Esophagus squamous epithelium (tissue), 5 donors: ENCODE measurements around the gene GALNS. TPM values are rescaled to one million over a fixed set of nuclear protein-coding genes. Genes with fewer than 3 reads are reported as not detected.

Experiments used
- DNase-seq: peaks from one replicate; lab custom pipeline; 2025; lab: John Stamatoyannopoulos, UW
- H3K27ac ChIP-seq, 4 donors: fragments of 200-600 bp; sonication (generic); one replicate each; pipeline ENCODE4 v1.5.1; 2016 to 2019; ENCODE audit warnings: mild to moderate bottlenecking in 1 of 4
- H3K27me3 ChIP-seq, 4 donors: fragments of 200-600 bp; sonication (generic); 1 replicate in 3 of 4; 2 replicates in 1 of 4; pipeline versions ENCODE4 v1.5.1 to v1.6.0; 2017 to 2021; ENCODE audit warnings: antibody characterized with exemption in 1 of 4
- H3K36me3 ChIP-seq, 3 donors: fragments of 200-600 bp; sonication (generic); one replicate each; pipeline ENCODE4 v1.5.1; 2016 to 2019
- H3K4me1 ChIP-seq, 3 donors: fragments of 200-600 bp; sonication (generic); one replicate each; pipeline ENCODE4 v1.5.1; 2017 to 2019
- H3K4me3 ChIP-seq, 4 donors: fragments of 200-600 bp; sonication (generic); 1 replicate in 3 of 4; 2 replicates in 1 of 4; pipeline ENCODE4 v1.5.1; 2016 to 2019; ENCODE audit warnings: mild to moderate bottlenecking in 2 of 4, moderate library complexity in 1 of 4
- H3K9me3 ChIP-seq, 3 donors: fragments of 200-600 bp; sonication (generic); one replicate each; pipeline ENCODE4 v1.5.1; 2016 to 2019
- CTCF ChIP-seq, 6 experiments: fragments of 450-650 bp in 4 of 6; fragments of 200-600 bp in 2 of 6; sonication (generic) in 2 of 6; IDR thresholded peaks; one replicate each; pipeline ENCODE4 v1.5.1; 2016 to 2019; ENCODE audit warnings: antibody characterized with exemption in 6 of 6, mild to moderate bottlenecking in 4 of 6, moderate library complexity in 4 of 6
- POLR2A ChIP-seq, 4 donors: fragments of 450-650 bp; IDR thresholded peaks; one replicate each; pipeline ENCODE4 v1.6.1; 2017; ENCODE audit warnings: antibody characterized with exemption in 4 of 4, mild to moderate bottlenecking in 4 of 4, moderate library complexity in 3 of 4
- WGBS, 2 donors: methylation state at CpG; one replicate each; pipeline ENCODE4 v1.1.5; 2018; 5-methylcytosine and 5-hydroxymethylcytosine counted together
- intact Hi-C: fragments of 100-400 bp; cut with DNase I; formaldehyde crosslinking; loops from one replicate; pipeline ENCODE4 v1.15.0; 2022
- total RNA-seq, 4 donors: library from RNA; depleted of rRNA; stranded (reverse); fragments of >200 nt; gene quantifications; one replicate each; pipeline ENCODE4 v1.1.0, GENCODE V29; 2016
- donor health status: DM: yes; HTN: yes; CAD: no.

Gene GALNS
- total RNA-seq, 4 donors from 2014 or later, result 9.5 to 24.2 (median 20.5) TPM

DNA sequence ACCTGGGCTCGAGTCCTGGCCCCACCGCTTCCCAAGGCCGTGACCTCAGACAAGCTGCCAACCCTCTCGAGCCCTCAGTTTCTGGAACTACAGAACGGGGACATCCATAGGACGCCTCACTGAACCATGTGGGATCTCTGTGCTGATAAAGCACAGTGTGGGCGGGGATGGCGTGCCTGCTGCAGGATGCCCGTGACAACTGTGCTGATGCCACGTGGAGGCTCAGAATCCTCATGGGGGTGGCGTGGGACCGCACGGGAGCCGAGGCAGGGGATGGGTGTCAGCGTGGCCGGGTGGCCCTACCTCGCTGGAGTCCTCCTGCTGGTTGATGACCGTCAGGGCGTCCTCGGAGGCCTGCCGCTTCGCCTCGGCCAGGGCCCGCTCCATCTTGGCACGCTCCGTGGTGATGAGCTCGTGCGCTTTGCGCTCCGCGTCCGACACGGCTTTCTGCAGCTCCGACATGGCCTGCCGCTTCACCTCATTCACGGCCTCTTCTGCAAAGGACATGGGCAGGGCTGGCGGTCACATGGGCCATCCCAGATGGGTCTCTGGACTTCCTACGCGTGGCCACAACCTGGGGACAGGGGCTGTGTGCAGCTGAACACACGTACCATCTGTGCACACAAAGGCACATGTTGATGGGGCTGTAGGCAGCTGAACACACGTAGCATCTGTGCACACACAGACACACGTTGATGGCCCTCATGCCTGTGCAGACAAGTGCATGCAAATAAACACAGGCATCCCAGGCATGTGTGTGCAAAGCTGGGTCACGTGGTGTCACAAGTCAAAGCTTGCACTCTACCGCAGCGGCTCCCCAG, 22.4 kb upstream of the GALNS start:
- intact Hi-C loops, result no loop called here
- Histone ChIP-seq H3K27ac (no peak overlapping the region), H3K4me3 (no peak overlapping the region), H3K27me3 (peaks cover 0 to 29% (median 0%) of the 10 kb centered on the region in 4 donors), H3K36me3 (peaks cover 0 to 55% (median 5%) of the 10 kb centered on the region in 3 donors), H3K9me3 (no peaks in the 10 kb centered on the region), H3K4me1 (peaks cover 17 to 43% (median 17%) of the 10 kb centered on the region in 3 donors)
- TF ChIP-seq CTCF (IDR thresholded peaks at IDR 0.05), result no peak
- no peak for DNase-seq
- WGBS, 2 donors, result 66 to 89% methylated on average over 4 to 37 of the region's 45 CpGs

- no peak overlapping the region for H3K27ac ChIP-seq
- peaks cover 0 to 47% (median 5%) of the 10 kb centered on the region in 3 donors for H3K36me3 ChIP-seq
- WGBS, 2 donors, result 100% methylated on average over 5 of the region's 20 CpGs; no CpG with 5 or more reads in 1 of the 2 donors
- no peaks in the 10 kb centered on the region for H3K9me3 ChIP-seq
- H3K4me1 ChIP-seq, result peaks cover 17 to 43% (median 17%) of the 10 kb centered on the region in 3 donors
- no peak for DNase-seq
- peaks cover 0 to 33% (median 0%) of the 10 kb centered on the region in 4 donors for H3K27me3 ChIP-seq
- H3K4me3 ChIP-seq, result no peak overlapping the region
- intact Hi-C loops, result no loop called here
- TF ChIP-seq CTCF (IDR thresholded peaks at IDR 0.05) (no peak), POLR2A (IDR thresholded peaks at IDR 0.05) (no peak)
Measured at GRCh38 chr16:88878356-88878755, 21.6 kb upstream of the GALNS start.

DNA sequence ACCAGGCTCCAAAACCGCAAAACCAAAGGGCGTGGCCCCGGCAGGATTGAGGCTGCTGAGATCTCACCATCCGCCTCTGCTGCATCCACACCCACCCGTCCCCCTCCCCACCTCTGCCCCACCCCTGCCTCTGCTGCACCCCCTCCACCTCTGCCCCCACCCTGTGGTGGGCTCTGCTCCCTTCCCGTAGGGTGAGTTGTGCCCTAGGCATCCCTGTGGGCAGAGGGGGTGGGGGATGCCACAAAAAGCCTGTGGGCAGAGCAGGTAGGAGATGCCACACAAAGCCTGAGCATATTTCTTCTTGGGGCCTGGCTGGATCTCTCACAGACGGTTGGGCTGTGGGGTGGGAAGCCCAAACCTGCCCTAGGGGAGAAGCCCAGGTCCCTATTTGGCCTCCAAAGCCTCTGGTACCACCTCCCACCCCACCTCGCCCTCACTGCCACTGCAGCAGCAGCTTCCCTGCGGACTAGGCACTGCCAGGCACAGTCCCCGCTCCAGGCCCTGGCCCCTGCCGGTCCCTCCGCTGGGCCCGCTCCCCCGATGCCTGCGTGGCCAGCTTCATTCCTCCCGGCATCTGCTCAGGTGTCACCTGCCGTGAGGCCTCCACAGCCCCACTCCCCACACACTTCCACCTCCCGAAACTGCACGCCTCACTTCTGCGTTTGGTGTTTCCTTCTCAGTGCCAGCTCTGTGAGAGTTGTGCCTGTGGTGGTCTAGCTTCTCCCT, 21.0 kb upstream of the GALNS start:
- 89 to 94% methylated on average over 12 to 14 of the region's 20 CpGs for whole genome bisulfite sequencing, 2 donors
- DNase-seq, result no peak
- H3K9me3 ChIP-seq, result no peaks in the 10 kb centered on the region
- H3K27ac ChIP-seq, result no peak overlapping the region
- no peak overlapping the region for H3K4me3 ChIP-seq
- peaks cover 0 to 41% (median 5%) of the 10 kb centered on the region in 3 donors for H3K36me3 ChIP-seq
- intact Hi-C loops, result no loop called here
- H3K27me3 ChIP-seq, result peaks cover 0 to 39% (median 0%) of the 10 kb centered on the region in 4 donors
- TF ChIP-seq POLR2A (IDR thresholded peaks at IDR 0.05), result no peak
- no peak for TF ChIP-seq CTCF (IDR thresholded peaks at IDR 0.05)
- peaks cover 17 to 41% (median 17%) of the 10 kb centered on the region in 3 donors for H3K4me1 ChIP-seq

GRCh38 chr16:88876942-88877526, 20.3 kb upstream of the GALNS start:
- peaks cover 0 to 45% (median 0%) of the 10 kb centered on the region in 4 donors for H3K27me3 ChIP-seq
- H3K9me3 ChIP-seq, result no peaks in the 10 kb centered on the region
- intact Hi-C loops, result no loop called here
- H3K27ac ChIP-seq, result no peak overlapping the region
- no peak for DNase-seq
- TF ChIP-seq POLR2A (IDR thresholded peaks at IDR 0.05) (no peak), CTCF (IDR thresholded peaks at IDR 0.05) (no peak)
- H3K36me3 ChIP-seq, result peaks cover 0 to 37% (median 5%) of the 10 kb centered on the region in 3 donors
- no peak overlapping the region for H3K4me3 ChIP-seq
- peaks cover 16 to 34% (median 17%) of the 10 kb centered on the region in 3 donors for H3K4me1 ChIP-seq
- WGBS, 2 donors, result 68 to 79% methylated on average over 13 to 23 of the region's 33 CpGs
